HG03064 (cell line): ENCODE results near the gene TMEM183A.
"Not testable (repeated sequence)": the region's sequence is repeated elsewhere in the genome, so short reads cannot be mapped to it uniquely, and the experiment has no call there.

Source experiments
- ATAC-seq: cut with Tn5 transposase; IDR thresholded peaks from one replicate; pipeline ENCODE4 v1.9.1; 2021; ENCODE audit warnings: low read depth; ENCODE audit not compliant: unreplicated experiment

The TMEM183A gene

DNA sequence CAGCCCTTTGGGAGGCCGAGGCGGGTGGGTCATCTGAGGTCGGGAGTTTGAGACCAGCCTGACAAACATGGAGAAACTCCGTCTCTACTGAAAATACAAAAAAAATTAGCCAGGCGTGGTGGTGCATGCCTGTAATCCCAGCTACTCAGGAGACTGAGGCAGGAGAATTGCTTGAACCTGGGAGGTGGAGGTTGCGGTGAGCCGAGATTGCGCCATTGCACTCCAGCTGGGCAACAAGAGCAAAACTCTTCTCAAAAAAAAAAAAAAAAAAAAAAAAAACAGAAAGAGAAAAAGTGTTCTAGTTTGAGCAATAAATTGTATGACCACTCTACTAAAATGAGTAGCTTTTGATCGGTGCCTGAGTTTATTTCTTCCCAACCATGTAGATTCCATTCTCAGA is 21.1 kb upstream of the TMEM183A start:
- ATAC-seq = not testable (repeated sequence)

DNA sequence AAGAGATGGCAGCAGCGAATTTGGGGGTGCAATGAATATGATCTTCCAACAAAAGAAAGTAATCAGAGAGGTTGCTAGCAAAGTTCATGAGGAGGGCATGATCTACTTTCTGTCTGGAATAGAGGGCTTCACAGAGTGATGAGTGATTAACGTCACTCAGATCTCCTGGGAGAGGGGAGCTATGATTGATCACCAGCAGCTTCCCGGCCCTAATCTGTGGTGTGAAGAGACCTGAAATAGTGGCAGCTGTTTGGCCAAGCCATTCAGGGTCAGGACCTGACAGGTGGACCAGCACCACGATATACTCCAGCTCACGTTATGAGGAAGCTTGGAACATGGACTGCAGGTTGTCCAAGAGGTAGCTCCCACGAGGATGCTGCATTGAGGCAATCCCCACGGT is 19.9 kb upstream of the TMEM183A start:
- no peak for ATAC-seq

DNA sequence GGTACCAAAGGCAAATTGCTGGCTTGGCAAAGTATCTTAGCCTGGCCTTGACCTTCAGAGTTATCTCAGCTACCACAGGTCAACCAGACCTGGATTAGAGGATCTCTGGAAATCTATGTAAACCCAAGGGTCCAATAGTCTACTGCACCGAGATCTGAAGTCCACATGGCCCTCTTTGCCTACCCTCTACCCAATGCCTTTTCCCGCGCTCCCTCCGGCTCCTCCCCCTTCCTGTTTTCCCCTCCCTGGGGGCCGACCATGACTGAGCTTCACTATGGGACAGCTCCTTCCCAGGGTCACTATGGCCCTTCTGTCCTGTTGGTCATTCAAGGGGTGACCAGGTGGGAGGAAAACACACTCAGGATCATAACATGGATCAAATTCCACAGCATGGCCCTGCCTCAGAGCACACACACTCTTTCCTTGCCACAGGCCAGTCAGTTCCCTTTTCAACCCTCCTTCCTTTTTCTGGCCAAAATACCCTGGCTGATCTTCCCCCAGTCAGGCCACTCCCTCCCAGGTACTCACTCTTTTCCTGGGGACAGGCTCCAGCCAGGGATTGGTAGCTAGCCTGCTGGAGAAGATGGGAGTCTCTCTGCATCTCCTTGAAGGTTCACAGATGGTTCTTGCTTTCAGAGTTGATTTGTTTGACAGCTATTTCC is 19.1 kb upstream of the TMEM183A start:
- no peak for ATAC-seq

DNA sequence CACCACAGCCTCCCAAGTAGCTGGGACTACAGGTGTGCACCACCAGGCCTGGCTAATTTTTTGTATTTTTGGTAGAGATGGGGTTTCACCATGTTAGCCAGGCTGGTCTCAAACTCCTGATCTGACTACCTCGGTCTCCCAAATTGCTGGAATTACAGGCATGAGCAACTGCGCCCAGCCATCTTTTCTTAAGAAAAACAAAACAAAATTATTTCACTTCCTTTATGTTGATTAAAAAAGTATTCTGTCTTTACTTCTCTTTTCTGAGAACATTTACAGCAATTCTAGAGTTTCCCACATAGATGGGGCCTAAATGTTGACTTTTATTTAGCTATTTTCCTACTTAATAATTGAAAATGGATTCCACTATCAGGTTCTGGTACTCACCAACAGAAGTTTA is 17.3 kb upstream of the TMEM183A start:
- ATAC-seq = no peak

DNA sequence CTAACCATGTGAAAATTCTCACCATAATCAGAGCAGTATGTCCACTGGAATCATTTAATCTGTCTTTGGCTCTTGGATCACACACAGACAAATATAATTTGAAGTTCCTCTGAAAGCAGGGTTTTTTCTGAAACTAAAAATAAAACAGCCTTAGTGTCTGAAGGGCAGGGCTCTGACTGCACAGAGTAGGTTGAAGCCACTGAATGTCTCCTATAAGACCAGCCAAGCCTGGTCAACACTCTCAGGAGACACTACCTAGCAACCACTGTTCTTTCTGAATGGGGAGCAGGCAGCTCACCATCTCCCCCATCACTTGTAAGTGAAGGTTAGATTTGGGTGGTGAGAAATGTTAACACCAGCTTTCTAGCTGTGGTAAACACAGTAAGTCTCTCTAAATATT is 16.1 kb upstream of the TMEM183A start:
- ATAC-seq = no peak

DNA sequence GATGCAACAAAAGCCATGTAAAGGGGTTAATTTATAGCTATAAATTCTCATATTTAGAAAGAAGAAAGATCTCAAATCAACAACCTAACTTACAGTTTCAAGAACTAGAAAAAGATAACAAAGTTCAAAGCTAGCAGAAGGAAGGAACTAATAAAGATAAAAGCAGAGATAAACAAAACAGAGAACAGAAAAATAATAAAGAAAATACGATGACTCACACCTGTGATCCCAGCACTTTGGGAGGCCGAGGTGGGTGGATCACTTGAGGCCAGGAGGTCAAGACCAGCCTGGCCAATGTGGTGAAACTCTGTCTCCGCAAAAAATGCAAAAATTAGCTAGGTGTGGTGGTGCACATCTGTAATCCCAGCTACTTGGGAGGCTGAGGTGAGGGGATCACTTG is 12.4 kb upstream of the TMEM183A start:
- ATAC-seq = no peak

DNA sequence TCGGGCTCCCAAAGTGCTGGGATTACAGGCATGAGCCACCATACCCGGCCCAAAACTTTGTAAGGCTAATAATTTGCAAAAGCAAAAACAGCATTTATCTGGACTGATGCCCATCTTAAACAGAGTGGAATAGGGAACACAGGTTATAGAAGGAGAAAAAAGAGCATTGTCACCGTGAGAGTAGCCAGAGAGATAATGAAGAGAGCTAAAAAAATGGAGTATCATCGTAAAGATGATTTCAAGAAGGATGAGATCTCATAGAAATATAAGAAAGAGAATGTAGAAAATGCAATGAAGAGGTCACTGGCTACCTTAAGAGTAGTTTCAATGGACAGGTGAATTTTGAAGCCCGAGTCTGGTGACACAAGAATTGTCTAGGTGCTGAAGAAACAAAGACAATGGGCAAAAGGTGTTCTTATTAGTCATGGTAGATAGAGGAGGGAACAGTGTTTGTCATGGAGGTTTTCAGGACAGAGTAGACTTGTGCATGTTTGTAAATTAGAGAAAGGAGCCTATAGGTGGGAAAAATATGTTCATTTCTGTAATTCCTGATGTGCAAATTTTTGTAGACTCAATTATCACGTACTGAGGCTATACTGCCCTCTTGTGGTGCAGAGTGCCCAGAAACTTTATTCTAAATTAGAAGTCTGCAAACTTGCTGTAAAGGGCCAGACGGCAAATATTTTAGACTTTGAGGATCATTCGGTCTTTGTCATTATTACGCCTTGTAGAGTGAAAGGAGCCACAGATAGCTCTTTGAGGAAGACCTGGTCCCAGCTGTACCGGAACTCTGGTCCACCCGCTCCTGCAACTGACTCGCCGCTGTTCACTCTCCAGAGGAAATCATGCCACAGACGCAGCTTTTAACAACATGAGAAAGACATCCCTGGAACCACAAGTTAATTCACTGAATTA is 8.1 kb upstream of the TMEM183A start:
- no peak for ATAC-seq

DNA sequence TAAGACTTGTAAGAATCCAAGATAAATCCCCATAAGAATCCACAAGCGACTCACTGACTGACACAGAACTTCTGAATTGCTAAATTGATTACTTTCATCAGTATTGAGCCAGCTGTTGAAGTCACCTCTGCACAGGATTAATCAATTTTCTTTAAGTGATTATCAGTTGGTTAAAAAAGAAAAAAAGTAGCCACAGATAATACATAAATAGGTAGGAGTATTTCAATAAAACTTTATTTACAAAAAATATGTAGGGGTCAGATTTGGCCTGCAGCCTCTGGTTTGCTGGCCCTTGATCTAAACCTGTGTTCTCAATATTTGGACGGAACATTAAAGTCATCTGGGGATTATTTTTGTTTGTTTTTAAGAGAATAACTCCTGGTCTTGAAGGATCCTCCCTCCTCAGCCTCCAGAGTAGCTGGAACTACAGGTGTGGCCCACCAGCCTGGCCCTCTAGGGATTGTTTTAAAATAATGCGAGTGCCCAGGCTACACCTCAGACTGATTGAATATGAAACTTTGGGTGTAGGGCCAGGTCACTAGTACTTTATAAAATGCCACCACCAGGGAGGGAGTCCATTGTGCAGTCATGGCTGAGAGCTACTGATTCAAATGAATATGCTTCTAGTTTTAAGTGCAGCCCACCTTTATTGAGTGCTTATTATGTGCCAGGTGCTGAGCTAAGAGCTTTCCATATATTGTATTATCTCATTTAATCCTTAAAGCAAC is 6.8 kb upstream of the TMEM183A start:
- no peak for ATAC-seq

DNA sequence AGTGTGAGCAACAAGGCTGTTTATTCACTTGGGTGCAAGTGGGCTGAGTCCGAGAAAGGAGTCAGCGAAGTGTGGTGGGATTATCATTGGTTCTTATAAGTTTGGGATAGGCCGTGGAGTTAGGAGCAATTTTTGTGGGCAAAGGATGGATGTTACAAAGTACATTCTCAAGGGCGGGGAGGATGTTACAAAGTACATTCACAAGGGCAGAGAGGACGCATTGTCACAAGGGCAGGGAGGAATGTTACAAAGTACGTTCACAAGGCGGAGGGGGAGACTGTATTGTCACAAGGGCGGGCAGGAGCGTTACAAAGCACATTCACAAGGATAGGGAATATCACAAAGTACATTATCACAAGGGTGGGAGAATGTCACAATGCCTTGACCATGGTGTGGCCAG is 5.2 kb upstream of the TMEM183A start:
- no peak for ATAC-seq

DNA sequence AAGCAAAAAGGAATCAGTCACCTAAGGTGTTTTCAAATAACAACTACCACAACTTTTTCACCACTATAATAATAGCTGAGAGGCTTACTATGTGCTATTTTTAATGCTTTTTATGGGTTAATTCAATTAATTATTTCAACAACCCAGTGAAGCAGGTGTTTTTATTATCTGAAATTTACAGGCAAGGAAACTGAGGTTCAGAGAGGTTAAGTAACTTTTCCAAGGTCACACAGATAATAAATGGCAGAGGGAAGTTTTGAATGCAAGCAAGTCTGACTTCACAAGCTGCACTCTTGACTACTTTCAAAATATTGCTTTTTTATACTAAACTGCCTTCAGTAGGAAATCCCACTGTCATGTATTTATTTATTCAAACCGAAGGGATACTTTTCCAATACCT is 4.2 kb upstream of the TMEM183A start:
- no peak for ATAC-seq

DNA sequence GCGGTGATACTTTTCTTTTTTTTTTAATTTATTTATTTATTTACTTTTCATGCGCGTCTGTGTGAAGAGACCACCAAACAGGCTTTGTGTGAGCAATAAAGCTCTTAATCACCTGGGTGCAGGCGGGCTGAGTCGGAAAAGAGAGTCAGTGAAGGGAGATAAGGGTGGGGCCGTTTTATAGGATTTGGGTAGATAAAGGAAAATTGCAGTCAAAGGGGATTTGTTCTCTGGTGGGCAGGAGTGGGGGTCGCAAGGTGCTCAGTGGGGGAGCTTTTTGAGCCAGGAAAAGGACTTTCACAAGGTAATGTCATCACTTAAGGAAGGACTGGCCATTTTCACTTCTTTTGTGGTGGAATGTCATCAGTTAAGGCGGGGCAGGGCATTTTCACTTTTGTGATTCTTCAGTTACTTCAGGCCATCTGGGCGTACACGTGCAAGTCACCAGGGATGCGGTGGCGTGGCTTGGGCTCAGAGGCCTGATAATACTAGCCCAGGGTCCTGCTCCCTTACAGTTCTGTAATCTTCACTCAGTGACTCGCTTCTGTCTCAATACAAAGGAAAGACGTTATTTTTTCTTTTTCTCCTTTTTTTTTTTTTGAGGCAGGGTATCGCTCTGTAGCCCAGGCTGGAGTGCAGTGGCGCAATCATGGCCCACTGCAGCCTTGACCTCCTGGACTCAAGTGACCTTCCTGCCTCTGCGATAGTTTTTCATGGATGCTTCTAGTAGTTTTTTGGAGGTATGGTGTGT is 1.6 kb upstream of the TMEM183A start:
- ATAC-seq = not testable (repeated sequence)

DNA sequence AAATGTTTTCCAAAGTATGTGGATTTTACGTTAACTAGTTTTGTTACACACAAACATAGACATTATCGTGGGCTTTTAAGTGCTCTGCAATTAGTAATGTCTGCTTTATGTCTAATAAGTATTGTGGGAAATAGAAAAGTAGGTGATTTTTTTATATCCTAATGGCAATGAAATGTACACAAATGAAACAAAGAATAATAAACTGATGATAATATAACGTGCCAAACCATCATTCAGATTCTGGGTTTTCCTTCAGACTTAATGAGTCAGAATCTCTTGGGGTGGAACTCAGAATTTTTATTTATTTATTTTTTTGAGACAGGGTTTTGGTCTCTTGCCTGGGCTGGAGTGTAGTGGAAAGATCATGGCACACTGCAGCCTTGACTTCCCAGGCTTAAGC is 2.0 kb downstream of the TMEM183A start:
- ATAC-seq = no peak

DNA sequence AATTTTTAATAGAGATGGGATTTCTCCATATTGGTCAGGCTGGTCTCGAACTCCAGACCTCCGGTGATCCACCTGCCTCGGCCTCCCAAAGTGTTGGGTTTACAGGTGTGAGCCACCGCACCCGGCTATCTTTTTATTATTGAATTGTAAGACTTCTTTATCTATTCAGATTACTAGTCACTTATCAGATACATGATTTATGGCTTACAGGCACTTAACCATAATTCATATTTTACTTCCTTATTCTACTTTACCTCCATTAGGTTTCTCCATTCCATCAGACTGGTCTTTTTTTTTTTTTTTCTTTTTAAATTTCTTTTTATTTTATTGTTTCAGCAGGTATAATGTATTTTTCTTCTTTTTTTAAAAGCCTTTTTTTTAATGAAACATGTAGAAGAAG is 4.4 kb downstream of the TMEM183A start:
- ATAC-seq = no peak

DNA sequence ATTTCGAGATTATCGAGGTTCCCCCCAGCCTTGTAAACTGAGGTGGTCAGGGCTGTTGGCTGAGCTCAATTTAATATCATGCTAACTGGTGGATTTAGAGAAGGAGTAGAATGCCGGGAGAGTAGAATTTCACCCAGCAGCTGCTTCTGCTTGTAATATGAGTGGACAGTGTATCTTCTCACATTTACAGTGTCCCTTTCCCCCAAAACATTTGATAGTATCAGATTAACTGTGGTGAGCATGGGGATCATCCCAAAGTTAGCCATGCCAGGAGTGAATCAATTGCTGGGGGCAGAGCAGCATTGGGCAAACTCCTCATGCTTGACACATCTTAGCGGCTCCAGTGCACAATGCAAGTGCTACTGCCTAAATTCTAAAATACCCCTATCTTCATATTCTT is 9.9 kb downstream of the TMEM183A start:
- ATAC-seq = no peak

DNA sequence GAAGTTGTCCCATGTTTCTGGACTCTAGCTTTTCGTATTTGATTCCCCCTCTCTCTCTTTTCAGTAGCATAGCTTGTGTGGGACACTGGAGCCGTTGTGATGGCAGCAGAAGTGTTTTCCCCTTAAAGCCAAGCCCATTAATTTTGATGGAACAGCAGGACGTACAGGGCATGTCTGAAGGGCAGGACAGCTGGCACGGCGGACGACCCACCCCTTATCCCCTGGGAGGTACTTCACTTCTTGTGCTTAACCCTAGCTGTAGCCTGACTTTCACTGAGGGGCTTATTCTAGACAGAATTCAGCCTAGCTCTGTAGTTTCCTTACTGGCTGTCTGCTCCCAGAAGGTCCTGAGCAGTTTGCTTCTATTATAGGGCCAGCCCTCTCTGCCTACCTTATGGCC is 10.5 kb downstream of the TMEM183A start:
- no peak for ATAC-seq

DNA sequence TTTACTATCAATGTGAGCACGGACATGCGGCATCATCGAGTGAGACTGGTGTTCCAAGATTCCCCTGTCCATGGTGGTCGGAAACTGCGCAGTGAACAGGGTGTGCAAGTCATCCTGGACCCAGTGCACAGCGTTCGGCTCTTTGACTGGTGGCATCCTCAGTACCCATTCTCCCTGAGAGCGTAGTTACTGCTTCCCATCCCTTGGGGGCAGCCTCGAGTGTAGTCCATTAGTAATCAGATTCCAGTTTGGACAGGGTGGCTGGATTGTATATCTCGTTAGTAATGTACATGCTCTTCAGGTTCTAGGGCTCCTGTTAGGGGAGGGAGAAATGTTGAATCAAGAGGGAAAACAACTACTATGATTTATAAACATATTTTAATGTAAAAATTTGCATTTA is 15.7 kb downstream of the TMEM183A start:
- not testable (repeated sequence) for ATAC-seq

DNA sequence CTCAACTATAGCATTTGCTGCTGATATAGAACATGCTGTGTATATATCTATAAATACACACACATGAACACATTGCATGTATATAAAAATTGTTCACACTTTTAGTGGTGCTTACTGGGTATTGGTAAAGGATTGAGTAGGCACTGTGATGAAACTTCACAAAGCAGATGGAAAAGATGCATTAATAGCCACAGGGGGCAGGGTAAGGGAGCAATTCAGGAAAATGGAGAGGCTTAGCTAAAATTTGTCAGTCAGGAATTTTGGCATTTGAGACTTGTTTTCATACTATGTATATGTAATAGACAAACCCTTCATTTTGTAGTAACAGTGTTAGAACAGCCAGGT is 18.5 kb downstream of the TMEM183A start:
- no peak for ATAC-seq

DNA sequence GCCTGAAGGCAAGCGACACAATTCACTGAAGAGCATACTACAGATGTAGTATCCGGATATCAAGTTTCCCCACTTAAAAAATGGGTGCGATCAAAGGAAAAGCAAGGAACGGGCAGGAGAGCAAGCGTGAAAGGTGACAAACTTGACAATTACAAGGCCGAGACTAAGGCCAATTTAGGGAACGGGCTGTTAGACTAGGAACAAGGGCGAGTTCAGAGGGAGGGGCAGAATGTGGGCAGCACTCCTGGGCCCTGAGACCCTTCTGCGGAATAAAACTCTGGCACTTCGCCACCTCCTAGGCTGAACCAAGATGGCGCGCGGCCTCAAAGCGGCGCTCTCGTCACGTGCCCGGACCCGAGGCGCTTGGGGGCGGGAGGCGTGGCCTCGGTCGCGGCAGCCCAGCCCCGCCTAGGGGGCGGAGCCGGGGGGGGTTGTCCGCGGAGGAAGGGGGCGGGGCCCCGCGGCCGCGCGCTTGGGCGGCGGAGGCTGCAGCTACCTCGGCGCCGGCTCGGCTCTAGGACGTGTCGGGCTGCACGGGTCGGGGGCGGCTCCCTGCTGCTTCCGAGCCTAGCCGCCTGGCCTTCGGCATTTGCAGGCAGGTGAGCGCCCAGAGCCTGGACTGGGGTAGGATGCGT is 19.0 kb downstream of the TMEM183A start, which contains the start of gene PPFIA4:
PPFIA4 (plus strand) TSS at position 461 of the 635 bp plus-strand sequence. CDS start 12,518 bp downstream, outside the sequence.
- peak; percentile 73 for ATAC-seq

DNA sequence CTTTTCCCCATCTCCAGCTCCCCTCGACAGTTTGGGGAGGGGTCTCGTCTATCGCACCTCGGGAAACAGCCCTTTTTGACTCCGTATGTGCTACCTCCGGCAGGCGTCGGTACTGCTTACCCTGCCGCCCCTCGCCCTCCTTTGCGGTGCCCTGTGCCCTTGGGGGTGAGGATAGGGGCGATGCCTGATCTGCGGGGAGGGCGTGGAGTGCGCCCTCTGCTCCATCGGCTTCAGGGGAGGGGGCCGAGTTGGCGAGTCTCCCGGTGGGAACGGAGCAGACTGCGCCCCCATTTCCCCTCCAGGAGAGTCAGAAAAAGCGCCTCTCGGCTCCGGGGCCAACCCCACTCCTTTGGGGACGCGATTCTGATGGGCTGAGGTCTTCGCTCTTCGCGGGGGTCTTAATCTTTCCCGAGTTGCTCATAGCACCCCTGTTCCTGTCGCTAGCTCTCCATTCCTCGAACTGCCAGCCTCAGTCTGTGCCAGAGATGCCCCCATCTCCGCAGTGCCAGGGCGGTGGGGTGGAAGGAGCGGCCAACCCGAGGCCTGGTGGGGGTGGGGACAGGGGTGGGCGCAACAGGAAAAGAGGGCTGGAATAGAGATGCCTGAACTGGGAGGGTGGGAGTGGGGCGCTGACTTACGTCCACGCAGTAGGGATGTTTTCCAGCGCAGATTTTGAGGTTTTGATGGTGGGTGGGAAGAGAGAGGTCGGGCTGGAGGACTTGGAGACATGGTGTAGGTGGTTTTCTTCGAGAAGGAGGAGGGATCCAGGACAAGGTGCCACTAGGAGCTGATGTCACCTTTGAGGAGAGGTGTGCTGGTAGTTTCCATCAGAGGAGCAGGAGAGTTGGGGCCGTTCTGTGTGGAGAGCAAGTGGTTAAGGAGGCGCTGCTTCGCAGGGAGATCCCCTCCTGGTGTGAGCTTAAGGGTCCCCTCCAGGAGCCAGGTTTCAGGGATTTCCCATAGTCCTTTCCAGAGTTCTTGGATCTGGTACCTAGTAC is 19.8 kb downstream of the TMEM183A start:
- no peak for ATAC-seq
